ENCODE measurements around the gene ADGRE2.
"Not testable (repeated sequence)": the region's sequence is repeated elsewhere in the genome, so short reads cannot be mapped to it uniquely, and the experiment has no call there.

Gene ADGRE2

DNA sequence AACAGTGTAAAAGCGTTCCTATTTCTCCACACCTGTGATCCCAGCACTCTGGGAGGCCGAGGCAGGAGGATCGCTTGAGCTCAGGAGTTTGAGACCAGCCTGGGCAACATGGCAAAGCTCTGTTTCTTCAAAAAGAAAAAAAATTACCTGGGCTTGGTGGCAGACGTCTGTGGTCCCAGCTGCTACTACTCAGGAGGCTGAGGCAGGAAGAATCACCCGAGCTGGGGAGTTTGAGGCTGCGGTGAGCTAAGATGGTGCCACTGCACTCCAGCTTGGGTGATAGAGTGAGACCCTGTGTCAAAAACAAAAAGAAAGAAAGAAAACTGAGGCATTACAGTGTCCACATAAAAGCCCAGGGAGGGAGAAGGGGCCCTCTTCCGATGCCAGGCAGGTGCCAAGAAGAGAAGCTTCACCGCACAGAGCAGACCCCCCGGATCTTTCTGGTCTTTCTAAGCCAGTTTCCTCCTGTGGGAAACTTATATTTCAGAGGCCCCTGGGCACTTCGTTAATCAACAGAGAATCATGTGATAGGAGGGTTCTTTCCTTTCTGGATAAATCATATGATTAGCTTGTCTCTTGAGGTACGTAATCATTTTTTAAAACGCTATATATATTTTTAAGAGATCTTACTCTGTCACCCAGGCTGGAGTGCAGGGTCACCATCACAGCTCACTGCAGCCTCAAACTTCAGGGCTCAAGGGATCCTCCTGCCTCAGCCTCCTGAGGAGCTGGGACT, at the start of gene ADGRE2:
TSS of gene ADGRE2 (minus strand) at position 451 of the 736 bp plus-strand sequence. CDS start 1,804 bp downstream, outside the sequence.
- peaks cover 38% of the 10 kb centered on the region for H3K27me3 Mint-ChIP-seq (ENCODE audit: low read depth, poor library complexity)
- not testable (repeated sequence) for DNase-seq; H3K4me1 Mint-ChIP-seq; H3K27ac Mint-ChIP-seq; H3K36me3 Mint-ChIP-seq (ENCODE audit: low read depth); H3K4me3 Mint-ChIP-seq
- peaks cover 24% of the 10 kb centered on the region for H3K9me3 Mint-ChIP-seq

- Mint-ChIP-seq H3K27ac (no peak overlapping the region), H3K4me1 (no peaks in the 10 kb centered on the region), H3K4me3 (no peak overlapping the region), H3K36me3 (ENCODE audit: low read depth) (no peaks in the 10 kb centered on the region), H3K27me3 (ENCODE audit: low read depth, poor library complexity) (peaks cover 3% of the 10 kb centered on the region), H3K9me3 (peaks cover 78% of the 10 kb centered on the region)
- TF ChIP-seq, protein P1, sequence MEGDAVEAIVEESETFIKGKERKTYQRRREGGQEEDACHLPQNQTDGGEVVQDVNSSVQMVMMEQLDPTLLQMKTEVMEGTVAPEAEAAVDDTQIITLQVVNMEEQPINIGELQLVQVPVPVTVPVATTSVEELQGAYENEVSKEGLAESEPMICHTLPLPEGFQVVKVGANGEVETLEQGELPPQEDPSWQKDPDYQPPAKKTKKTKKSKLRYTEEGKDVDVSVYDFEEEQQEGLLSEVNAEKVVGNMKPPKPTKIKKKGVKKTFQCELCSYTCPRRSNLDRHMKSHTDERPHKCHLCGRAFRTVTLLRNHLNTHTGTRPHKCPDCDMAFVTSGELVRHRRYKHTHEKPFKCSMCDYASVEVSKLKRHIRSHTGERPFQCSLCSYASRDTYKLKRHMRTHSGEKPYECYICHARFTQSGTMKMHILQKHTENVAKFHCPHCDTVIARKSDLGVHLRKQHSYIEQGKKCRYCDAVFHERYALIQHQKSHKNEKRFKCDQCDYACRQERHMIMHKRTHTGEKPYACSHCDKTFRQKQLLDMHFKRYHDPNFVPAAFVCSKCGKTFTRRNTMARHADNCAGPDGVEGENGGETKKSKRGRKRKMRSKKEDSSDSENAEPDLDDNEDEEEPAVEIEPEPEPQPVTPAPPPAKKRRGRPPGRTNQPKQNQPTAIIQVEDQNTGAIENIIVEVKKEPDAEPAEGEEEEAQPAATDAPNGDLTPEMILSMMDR (IDR thresholded peaks at IDR 0.05), result no peak
- no peak for DNase-seq
Observed at GRCh38 chr19:14826006-14826405, 47.6 kb upstream of the ADGRE2 start.

DNA sequence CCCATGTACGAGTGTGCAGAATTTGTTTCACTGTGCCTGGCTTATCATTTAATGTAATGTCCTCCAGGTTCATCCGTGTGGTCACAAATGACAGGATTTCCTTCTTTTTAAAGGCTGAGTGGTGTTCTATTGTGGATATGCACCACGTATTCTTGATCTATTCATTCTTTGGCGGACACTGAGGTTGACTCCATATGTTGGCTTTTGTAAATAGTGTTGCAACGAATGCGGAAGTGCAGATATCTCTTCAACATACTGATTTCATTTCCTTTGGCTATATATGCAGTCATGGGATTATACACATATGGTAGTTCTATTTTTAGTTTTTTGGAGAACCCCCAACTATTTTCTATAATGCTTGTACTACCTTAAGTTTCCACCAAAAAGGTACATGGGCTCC, 43.6 kb upstream of the ADGRE2 start:
- H3K27ac Mint-ChIP-seq, result no peak overlapping the region
- DNase-seq, result no peak
- H3K9me3 Mint-ChIP-seq, result peaks cover 73% of the 10 kb centered on the region
- H3K4me3 Mint-ChIP-seq, result no peak overlapping the region
- H3K27me3 Mint-ChIP-seq (ENCODE audit: low read depth, poor library complexity), result peaks cover 6% of the 10 kb centered on the region
- H3K36me3 Mint-ChIP-seq (ENCODE audit: low read depth), result no peaks in the 10 kb centered on the region
- H3K4me1 Mint-ChIP-seq, result no peaks in the 10 kb centered on the region
- TF ChIP-seq, protein P1 (IDR thresholded peaks at IDR 0.05), result no peak

DNA sequence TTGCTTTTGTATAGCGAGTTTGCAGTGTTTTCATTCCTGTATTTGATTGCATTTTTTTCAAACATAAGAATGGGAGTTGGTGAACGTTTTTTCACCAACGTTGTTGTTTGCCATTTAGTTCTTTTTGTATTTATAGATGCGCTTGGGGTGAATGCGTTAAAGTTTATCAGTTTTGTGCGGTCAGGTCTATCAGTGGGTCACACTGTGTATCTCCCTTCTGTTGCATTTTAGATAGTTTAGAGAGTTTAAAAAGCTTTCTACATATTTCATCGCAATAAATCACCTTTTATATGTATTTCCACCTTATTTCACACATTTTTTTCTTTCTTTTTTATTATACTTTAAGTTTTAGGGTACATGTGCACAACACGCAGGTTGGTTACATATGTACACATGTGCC, 40.2 kb upstream of the ADGRE2 start:
- H3K27ac Mint-ChIP-seq, result no peak overlapping the region
- peaks cover 6% of the 10 kb centered on the region for H3K27me3 Mint-ChIP-seq (ENCODE audit: low read depth, poor library complexity)
- no peak overlapping the region for H3K4me3 Mint-ChIP-seq
- TF ChIP-seq, protein P1 (IDR thresholded peaks at IDR 0.05), result no peak
- peaks cover 71% of the 10 kb centered on the region for H3K9me3 Mint-ChIP-seq
- no peaks in the 10 kb centered on the region for H3K36me3 Mint-ChIP-seq (ENCODE audit: low read depth)
- no peaks in the 10 kb centered on the region for H3K4me1 Mint-ChIP-seq
- no peak for DNase-seq

DNA sequence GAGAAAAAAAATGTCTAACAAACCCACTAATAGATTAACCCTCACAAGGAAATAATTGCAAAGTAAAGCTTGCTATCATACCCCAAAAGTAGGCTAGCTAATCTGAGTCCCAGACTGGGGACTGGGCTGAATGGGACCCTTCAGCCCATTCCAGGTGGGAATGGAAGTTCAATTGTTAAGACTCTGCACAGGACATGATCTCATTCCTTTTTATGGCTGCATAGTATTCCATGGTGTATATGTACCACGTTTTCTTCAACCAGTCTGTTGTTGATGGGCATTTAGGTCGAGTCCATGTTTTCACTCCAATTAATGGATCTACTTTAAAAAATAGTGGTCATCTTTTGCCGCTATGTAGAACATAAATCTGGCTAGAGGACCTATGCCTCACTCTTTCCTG, 38.7 kb upstream of the ADGRE2 start:
- Mint-ChIP-seq H3K27me3 (ENCODE audit: low read depth, poor library complexity) (peaks cover 6% of the 10 kb centered on the region), H3K36me3 (ENCODE audit: low read depth) (no peaks in the 10 kb centered on the region), H3K4me1 (no peaks in the 10 kb centered on the region), H3K27ac (no peak overlapping the region), H3K4me3 (no peak overlapping the region), H3K9me3 (peaks cover 77% of the 10 kb centered on the region)
- DNase-seq, result no peak
- TF ChIP-seq, protein P1 (IDR thresholded peaks at IDR 0.05), result no peak

DNA sequence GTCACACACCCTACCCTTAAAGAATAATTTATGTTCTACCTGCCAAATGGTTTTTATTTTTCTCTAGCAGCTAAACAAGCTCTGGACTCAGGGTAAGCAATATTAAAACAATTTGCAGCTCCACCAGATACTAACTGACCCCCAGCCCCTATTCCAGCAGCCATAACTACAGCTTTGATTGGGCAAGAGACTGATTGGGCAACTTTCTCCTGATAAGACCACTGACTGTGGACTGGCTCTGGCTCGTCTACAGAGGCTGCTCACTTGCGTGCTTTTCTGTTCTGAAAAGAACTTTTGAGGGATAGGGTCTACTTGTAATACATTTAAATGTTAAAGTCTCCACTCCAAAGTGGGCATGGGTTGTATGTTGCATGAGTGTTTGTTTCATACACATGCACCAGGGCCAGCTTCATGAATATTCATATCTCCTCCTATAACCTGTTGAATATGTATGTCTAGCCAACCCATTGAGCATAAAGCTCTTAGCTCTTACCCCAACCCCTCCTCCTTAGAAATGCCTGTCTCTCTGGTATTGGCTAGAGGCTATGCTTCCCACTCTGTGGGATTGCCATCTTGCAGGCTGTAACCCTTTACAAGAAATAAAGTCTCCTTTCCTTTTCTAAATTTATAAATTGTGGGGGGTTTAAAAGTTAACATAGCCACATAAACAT, 36.8 kb upstream of the ADGRE2 start:
- Mint-ChIP-seq H3K27ac (no peak overlapping the region), H3K27me3 (ENCODE audit: low read depth, poor library complexity) (peaks cover 2% of the 10 kb centered on the region), H3K9me3 (peaks cover 68% of the 10 kb centered on the region), H3K4me1 (no peaks in the 10 kb centered on the region), H3K4me3 (no peak overlapping the region), H3K36me3 (ENCODE audit: low read depth) (no peaks in the 10 kb centered on the region)
- no peak for DNase-seq
- TF ChIP-seq, protein P1 (IDR thresholded peaks at IDR 0.05), result no peak

All from nephron progenitor cell (in vitro differentiated cells).